Tibial artery (tissue), 4 donors: ENCODE measurements around the gene LPP.

ENCODE experiments used
- DNase-seq, 2 donors: peaks; one replicate each; pipeline ENCODE4 v3.0.0-alpha.2; 2019
- H3K27ac ChIP-seq, 2 donors: fragments of 200-600 bp; sonication (generic) in 1 of 2; 1 replicate in 1 of 2; 2 replicates in 1 of 2; pipeline ENCODE4 v1.5.1; 2018 to 2019; ENCODE audit warnings: mild to moderate bottlenecking in 1 of 2
- H3K27me3 ChIP-seq, 2 donors: fragments of 200-600 bp; sonication (generic) in 1 of 2; one replicate each; pipeline versions ENCODE4 v1.5.1 to v1.6.0; 2016 to 2019
- H3K36me3 ChIP-seq, 3 donors: fragments of 200-600 bp; sonication (generic) in 2 of 3; one replicate each; pipeline ENCODE4 v1.5.1; 2016 to 2019; ENCODE audit warnings: mild to moderate bottlenecking in 2 of 3
- H3K4me1 ChIP-seq, 4 donors: fragments of 200-600 bp; sonication (generic) in 2 of 4; 1 replicate in 3 of 4; 2 replicates in 1 of 4; pipeline ENCODE4 v1.5.1; 2016 to 2019
- H3K4me3 ChIP-seq, 2 donors: fragments of 200-600 bp; sonication (generic) in 1 of 2; 1 replicate in 1 of 2; 2 replicates in 1 of 2; pipeline ENCODE4 v1.5.1; 2018 to 2019; ENCODE audit warnings: mild to moderate bottlenecking in 2 of 2
- H3K9me3 ChIP-seq, 3 donors: fragments of 200-600 bp; sonication (generic) in 1 of 3; one replicate each; pipeline ENCODE4 v1.5.1; 2016 to 2019
- CTCF ChIP-seq, 2 experiments: fragments of 200-600 bp in 1 of 2; fragments of 450-650 bp in 1 of 2; IDR thresholded peaks; one replicate each; pipeline ENCODE4 v1.5.1; 2017 to 2019; ENCODE audit warnings: antibody characterized with exemption in 2 of 2, mild to moderate bottlenecking in 1 of 2, moderate library complexity in 1 of 2
- intact Hi-C: fragments of 100-400 bp; cut with DNase I; formaldehyde crosslinking; loops from one replicate; pipeline ENCODE4 v1.15.0; 2023; ENCODE audit warnings: low total_unique reads

The LPP gene

GRCh38 chr3:188151438-188151837 lies 2.5 kb upstream of the LPP start:
- no peak overlapping the region for H3K4me3 ChIP-seq
- TF ChIP-seq CTCF (IDR thresholded peaks at IDR 0.05), result no peak
- no peaks in the 10 kb centered on the region for H3K36me3 ChIP-seq
- intact Hi-C loops, result loop anchor here (5.0 to 10.0 kb wide), 4 partner anchors 61 to 793 kb away; no protein-coding TSS in a partner anchor
- no peaks in the 10 kb centered on the region for H3K9me3 ChIP-seq
- H3K27ac ChIP-seq, result peak overlapping the region in 1 of 2 donors; percentile 96
- no peak for DNase-seq
- H3K27me3 ChIP-seq, result no peaks in the 10 kb centered on the region
- peaks cover 0 to 34% (median 16%) of the 10 kb centered on the region in 4 donors for H3K4me1 ChIP-seq

GRCh38 chr3:188152660-188153436 lies 1.1 kb upstream of the LPP start:
- intact Hi-C loops, result loop anchor here (5.0 to 10.0 kb wide), 4 partner anchors 59 to 792 kb away; no protein-coding TSS in a partner anchor
- H3K4me1 ChIP-seq, result peaks cover 0 to 48% (median 28%) of the 10 kb centered on the region in 4 donors
- H3K9me3 ChIP-seq, result no peaks in the 10 kb centered on the region
- H3K27ac ChIP-seq, result peak overlapping the region; percentile 95 to 96
- H3K36me3 ChIP-seq, result no peaks in the 10 kb centered on the region
- TF ChIP-seq CTCF (IDR thresholded peaks at IDR 0.05), result no peak
- H3K27me3 ChIP-seq, result no peaks in the 10 kb centered on the region
- peak overlapping the region; percentile 68 to 81 for H3K4me3 ChIP-seq
- peak; percentile 42 to 82 for DNase-seq

- Histone ChIP-seq H3K36me3 (no peaks in the 10 kb centered on the region), H3K9me3 (no peaks in the 10 kb centered on the region), H3K27ac (peak overlapping the region; percentile 95 to 96), H3K4me3 (peak overlapping the region; percentile 68 to 81), H3K27me3 (no peaks in the 10 kb centered on the region), H3K4me1 (peaks cover 0 to 55% (median 33%) of the 10 kb centered on the region in 4 donors)
- intact Hi-C loops, result loop anchor here (2.0 to 10.0 kb wide), 5 partner anchors 59 to 791 kb away; partner anchors contain the start of gene BCL6
- peak; percentile 85 to 96 for DNase-seq
- peak in 1 of 2 experiments; percentile 29 for TF ChIP-seq CTCF (IDR thresholded peaks at IDR 0.05)
Measured at GRCh38 chr3:188153437-188154013, 432 bp upstream of the LPP start.

GRCh38 chr3:188154809-188155574 lies 1.0 kb downstream of the LPP start:
- Histone ChIP-seq H3K4me3 (peak overlapping the region; percentile 68 to 81), H3K9me3 (no peaks in the 10 kb centered on the region), H3K27me3 (no peaks in the 10 kb centered on the region), H3K27ac (peak overlapping the region; percentile 95 to 96), H3K4me1 (peaks cover 0 to 69% (median 41%) of the 10 kb centered on the region in 4 donors), H3K36me3 (no peaks in the 10 kb centered on the region)
- no peak for DNase-seq
- intact Hi-C loops, result loop anchor here (2.0 to 10.0 kb wide), 5 partner anchors 57 to 790 kb away; partner anchors contain the start of gene BCL6
- no peak for TF ChIP-seq CTCF (IDR thresholded peaks at IDR 0.05)

GRCh38 chr3:188156056-188156455 lies 2.1 kb downstream of the LPP start:
- peak overlapping the region; percentile 95 to 96 for H3K27ac ChIP-seq
- no peaks in the 10 kb centered on the region for H3K9me3 ChIP-seq
- H3K4me1 ChIP-seq, result peaks cover 0 to 80% (median 47%) of the 10 kb centered on the region in 4 donors
- DNase-seq, result no peak
- intact Hi-C loops, result loop anchor here (10.0 kb wide), 1 partner anchor 789 kb away; no protein-coding TSS in a partner anchor
- TF ChIP-seq CTCF (IDR thresholded peaks at IDR 0.05), result no peak
- no peaks in the 10 kb centered on the region for H3K27me3 ChIP-seq
- peak overlapping the region; percentile 68 to 81 for H3K4me3 ChIP-seq
- H3K36me3 ChIP-seq, result no peaks in the 10 kb centered on the region
